Ishikawa (cell line): ENCODE measurements around the gene FAM20B.

Source experiments
- CEBPB ChIP-seq: IDR thresholded peaks from 2 replicates; pipeline ENCODE4 v1.6.1; 2012
- CREB1 ChIP-seq: IDR thresholded peaks from 2 replicates; pipeline ENCODE4 v1.6.1; 2012; ENCODE audit warnings: low read depth
- EGR1 ChIP-seq: IDR thresholded peaks from 2 replicates; pipeline ENCODE4 v1.6.1; 2012
- EP300 ChIP-seq: IDR thresholded peaks from 2 replicates; pipeline ENCODE4 v1.6.1; 2012; ENCODE audit warnings: borderline replicate concordance
- FOXM1 ChIP-seq: IDR thresholded peaks from 2 replicates; pipeline ENCODE4 v1.6.1; 2012; ENCODE audit warnings: low read depth, borderline replicate concordance
- NFIC ChIP-seq: IDR thresholded peaks from 2 replicates; pipeline ENCODE4 v1.6.1; 2012
- RAD21 ChIP-seq: IDR thresholded peaks from 2 replicates; pipeline ENCODE4 v1.6.1; 2012; ENCODE audit warnings: low read depth
- TAF1 ChIP-seq: IDR thresholded peaks from 2 replicates; pipeline ENCODE4 v1.6.1; 2012; ENCODE audit warnings: low read depth, mild to moderate bottlenecking
- TCF12 ChIP-seq: IDR thresholded peaks from 2 replicates; pipeline ENCODE4 v1.6.1; 2012; ENCODE audit warnings: low read depth
- TEAD4 ChIP-seq: IDR thresholded peaks from 2 replicates; pipeline ENCODE4 v1.6.1; 2012
- YY1 ChIP-seq: IDR thresholded peaks from 2 replicates; pipeline ENCODE4 v1.6.1; 2012; ENCODE audit warnings: low read depth
- ZBTB7A ChIP-seq: IDR thresholded peaks from 2 replicates; pipeline ENCODE4 v1.6.1; 2012; ENCODE audit warnings: low read depth
- TF ChIP-seq, protein P1 (sequence below): IDR thresholded peaks from 2 replicates; pipeline ENCODE4 v1.6.1; 2012
- TF ChIP-seq, protein P2 (sequence below): IDR thresholded peaks from 2 replicates; pipeline ENCODE4 v1.6.1; 2012; ENCODE audit warnings: low read depth, mild to moderate bottlenecking
- TF ChIP-seq, protein P3 (sequence below): IDR thresholded peaks from 2 replicates; pipeline ENCODE4 v1.6.1; 2012

Gene FAM20B

DNA sequence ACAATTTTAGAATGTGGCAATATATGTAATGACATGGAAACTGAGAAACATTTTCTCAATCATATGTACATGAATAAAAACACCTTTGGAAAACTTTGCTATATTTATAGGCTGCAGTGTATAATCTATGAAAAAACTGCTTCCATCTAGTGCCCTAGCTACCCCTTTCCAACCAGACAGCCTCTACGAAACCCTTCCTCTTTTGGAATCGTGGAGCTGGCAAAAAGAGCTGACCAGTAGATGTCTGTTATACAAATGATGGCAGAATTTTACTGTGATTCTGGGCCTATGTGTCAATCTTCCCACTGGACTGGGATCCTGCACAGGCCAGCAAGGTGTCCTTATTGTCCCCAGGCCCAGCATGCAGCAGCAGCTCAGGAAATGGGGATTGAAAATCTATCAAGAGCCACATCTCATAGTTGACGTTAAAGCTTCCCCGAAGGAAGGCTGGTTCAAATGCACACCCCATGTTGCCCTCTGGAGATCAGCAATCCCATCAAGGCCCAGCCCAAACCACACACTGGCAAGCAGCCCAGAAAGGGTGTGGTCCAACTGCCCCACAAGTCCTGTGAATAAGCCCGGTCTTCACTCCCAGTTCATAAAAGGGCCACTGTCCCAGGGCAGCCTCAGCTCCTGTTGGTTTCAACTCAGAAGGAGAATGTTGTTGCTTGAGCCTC is 8.8 kb upstream of the FAM20B start:
- TF ChIP-seq, protein P1, sequence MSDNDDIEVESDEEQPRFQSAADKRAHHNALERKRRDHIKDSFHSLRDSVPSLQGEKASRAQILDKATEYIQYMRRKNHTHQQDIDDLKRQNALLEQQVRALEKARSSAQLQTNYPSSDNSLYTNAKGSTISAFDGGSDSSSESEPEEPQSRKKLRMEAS = 0 out of 2 replicates have a peak, but pooled peaks have one; percentile 20
- TF ChIP-seq ZBTB7A (no peak), CEBPB (no peak), TAF1 (no peak), NFIC (peak; percentile 74), RAD21 (no peak), FOXM1 (no peak), EP300 (no peak), TEAD4 (0 out of 2 replicates have a peak, but pooled peaks have one; percentile 8), YY1 (0 out of 2 replicates have a peak, but pooled peaks have one; percentile 28), EGR1 (no peak), TCF12 (no peak)
- TF ChIP-seq, protein P2, sequence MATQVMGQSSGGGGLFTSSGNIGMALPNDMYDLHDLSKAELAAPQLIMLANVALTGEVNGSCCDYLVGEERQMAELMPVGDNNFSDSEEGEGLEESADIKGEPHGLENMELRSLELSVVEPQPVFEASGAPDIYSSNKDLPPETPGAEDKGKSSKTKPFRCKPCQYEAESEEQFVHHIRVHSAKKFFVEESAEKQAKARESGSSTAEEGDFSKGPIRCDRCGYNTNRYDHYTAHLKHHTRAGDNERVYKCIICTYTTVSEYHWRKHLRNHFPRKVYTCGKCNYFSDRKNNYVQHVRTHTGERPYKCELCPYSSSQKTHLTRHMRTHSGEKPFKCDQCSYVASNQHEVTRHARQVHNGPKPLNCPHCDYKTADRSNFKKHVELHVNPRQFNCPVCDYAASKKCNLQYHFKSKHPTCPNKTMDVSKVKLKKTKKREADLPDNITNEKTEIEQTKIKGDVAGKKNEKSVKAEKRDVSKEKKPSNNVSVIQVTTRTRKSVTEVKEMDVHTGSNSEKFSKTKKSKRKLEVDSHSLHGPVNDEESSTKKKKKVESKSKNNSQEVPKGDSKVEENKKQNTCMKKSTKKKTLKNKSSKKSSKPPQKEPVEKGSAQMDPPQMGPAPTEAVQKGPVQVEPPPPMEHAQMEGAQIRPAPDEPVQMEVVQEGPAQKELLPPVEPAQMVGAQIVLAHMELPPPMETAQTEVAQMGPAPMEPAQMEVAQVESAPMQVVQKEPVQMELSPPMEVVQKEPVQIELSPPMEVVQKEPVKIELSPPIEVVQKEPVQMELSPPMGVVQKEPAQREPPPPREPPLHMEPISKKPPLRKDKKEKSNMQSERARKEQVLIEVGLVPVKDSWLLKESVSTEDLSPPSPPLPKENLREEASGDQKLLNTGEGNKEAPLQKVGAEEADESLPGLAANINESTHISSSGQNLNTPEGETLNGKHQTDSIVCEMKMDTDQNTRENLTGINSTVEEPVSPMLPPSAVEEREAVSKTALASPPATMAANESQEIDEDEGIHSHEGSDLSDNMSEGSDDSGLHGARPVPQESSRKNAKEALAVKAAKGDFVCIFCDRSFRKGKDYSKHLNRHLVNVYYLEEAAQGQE = no peak
- TF ChIP-seq, protein P3, sequence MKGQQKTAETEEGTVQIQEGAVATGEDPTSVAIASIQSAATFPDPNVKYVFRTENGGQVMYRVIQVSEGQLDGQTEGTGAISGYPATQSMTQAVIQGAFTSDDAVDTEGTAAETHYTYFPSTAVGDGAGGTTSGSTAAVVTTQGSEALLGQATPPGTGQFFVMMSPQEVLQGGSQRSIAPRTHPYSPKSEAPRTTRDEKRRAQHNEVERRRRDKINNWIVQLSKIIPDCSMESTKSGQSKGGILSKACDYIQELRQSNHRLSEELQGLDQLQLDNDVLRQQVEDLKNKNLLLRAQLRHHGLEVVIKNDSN = no peak

DNA sequence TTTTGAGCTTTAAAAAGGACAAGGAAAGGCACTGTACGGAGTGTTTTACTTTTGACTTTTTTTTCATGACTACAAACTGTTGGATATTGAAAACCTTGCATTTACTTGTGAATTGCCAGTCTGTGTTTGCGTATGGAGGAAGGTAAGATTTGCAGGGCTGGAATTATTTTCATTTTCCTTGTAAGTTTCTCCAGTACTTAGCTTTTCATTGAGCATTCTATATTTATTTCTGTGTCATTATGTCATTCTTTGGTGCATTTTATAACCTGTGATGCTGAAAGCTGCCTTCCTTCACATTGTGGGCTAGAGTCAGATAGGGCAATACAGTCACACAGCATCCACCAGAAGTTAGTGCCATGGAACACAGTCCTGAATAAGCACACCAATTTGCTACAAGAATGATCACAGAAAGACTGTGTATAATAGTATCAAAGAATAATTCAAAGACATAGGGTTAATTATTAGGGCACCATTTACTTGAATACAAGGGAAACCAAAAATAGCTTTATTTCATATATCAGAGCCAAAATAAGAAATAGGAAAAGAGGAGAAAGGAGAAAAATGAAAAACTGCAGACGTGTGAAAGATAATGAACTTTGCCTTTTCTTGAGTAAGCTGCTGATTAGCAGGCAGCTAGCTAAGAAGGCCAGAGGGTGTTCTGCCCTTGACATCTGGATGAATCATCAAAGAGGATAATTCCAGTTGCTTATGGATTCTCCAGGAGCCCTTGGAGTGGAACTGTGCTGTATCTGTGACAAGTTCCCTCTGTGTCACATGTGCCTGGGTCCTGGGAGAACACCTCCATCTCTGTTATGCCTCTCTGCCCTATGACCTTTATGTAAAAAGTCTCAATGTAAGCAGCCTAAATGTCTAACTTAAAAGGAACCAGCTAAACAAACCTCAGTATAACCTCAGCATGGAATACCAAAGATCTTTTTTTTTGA is 8.0 kb upstream of the FAM20B start:
- TF ChIP-seq RAD21 (no peak), FOXM1 (no peak), EP300 (no peak), ZBTB7A (no peak), YY1 (no peak), CEBPB (no peak), TEAD4 (no peak)
- TF ChIP-seq, protein P1 = no peak
- TF ChIP-seq, protein P3 = no peak

DNA sequence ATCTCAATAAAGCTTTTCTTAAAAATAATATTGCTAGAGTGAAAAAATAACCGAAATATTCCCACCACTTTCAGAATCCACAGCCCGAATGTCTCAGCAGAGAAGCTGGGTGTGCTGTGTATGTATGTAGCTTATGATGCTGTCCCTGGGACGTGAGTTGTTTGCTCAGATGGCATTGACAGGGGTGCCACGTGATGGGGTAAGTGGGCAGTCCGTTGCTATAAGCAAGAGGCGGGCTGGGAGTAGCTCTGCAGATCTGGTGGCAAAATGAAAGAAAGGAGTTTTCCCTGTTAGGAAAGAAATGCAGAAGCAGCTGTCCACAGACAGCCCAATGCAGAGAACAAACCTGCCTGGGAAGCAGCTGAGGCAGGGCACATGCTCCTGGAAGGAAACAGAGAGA is 3.8 kb upstream of the FAM20B start:
- TF ChIP-seq, protein P1 = no peak
- TF ChIP-seq, protein P3 = peak; percentile 79

DNA sequence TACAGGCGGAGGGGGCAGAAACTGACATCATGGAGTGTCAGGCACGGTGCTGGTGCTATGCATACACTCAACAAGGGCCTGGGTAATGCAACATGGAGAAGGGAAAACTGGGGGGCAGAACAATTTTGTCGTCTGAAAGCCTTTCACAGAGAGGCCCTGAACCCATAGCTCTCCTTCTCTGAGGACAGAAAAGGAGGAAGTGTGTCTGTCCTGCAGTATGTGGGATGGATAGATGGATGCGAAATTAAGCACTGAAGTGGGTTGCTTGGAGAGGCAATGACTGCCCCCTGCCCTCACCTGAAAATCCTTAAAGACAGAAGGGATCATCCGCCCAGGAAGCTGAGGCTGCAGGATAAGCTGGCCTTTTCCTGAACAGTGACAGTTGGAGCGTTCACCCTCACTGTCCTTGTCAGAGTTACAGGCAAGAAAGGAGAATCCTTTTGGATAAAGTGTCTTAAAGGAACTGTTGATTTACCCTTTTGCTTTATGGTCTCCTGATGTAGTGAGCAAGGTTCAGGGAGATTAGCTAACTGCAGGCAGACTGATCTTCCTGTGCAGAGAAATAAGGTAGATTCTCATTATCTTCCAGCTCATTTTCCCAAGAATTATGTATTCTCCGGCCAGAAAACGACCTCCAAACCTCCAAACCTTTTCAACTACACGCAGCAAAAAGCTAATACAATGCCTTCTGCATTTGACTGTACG is 1.6 kb upstream of the FAM20B start:
- TF ChIP-seq TAF1 = no peak
- TF ChIP-seq, protein P2 = no peak
- TF ChIP-seq, protein P3 = no peak
- no peak for TF ChIP-seq CREB1
- no peak for TF ChIP-seq EGR1
- TF ChIP-seq FOXM1 = no peak
- TF ChIP-seq ZBTB7A = no peak
- TF ChIP-seq TEAD4 = no peak
